OCI-LY3 (cell line): Measurements from ENCODE around the gene PACRG.

Experiments used
- H2AFZ ChIP-seq: fragments of 200-600, 300-600 bp; shearing (Covaris generic); 2 replicates; pipeline ENCODE4 v1.6.0; 2014; ENCODE audit warnings: antibody characterized with exemption, low read depth, low read length
- H3K27ac ChIP-seq: fragments of 200-600, 300-600 bp; sonication (generic); 2 replicates; pipeline ENCODE4 v1.5.1; 2014; ENCODE audit warnings: mild to moderate bottlenecking, low read length, moderate library complexity, mixed read lengths
- H3K27me3 ChIP-seq: fragments of 200-600, 300-600 bp; sonication (generic); 2 replicates; pipeline ENCODE4 v1.6.1; 2014; ENCODE audit warnings: low read depth, low read length, mixed read lengths
- H3K36me3 ChIP-seq: fragments of 200-600, 300-600 bp; sonication (generic); replicated peaks from 2 replicates; pipeline ENCODE3; 2014; ENCODE audit warnings: low read depth, low read length, mixed read lengths
- H3K4me1 ChIP-seq: fragments of 300-600, 200-600 bp; sonication (generic); 2 replicates; pipeline ENCODE4 v1.6.1; 2014; ENCODE audit warnings: low read length, mixed read lengths
- H3K4me2 ChIP-seq: fragments of 200-600, 300-600 bp; sonication (generic); 2 replicates; pipeline ENCODE4 v1.6.1; 2014; ENCODE audit warnings: low read length, mixed read lengths
- H3K4me3 ChIP-seq: fragments of 300-600, 200-600 bp; sonication (generic); 2 replicates; pipeline ENCODE4 v1.5.1; 2014; ENCODE audit warnings: antibody characterized with exemption, mild to moderate bottlenecking, low read length, moderate library complexity
- H3K79me2 ChIP-seq: fragments of 300-600, 200-600 bp; shearing (Covaris generic); 2 replicates; pipeline ENCODE4 v1.6.1; 2014; ENCODE audit warnings: mild to moderate bottlenecking, low read length, mixed read lengths
- H3K9ac ChIP-seq: fragments of 300-600, 200-600 bp; shearing (Covaris generic); 2 replicates; pipeline ENCODE4 v1.6.0; 2014; ENCODE audit warnings: mild to moderate bottlenecking, low read length, moderate library complexity
- H3K9me3 ChIP-seq: fragments of 200-600, 300-600 bp; shearing (Covaris generic); 2 replicates; pipeline ENCODE4 v1.6.1; 2014; ENCODE audit warnings: low read length, mixed read lengths; ENCODE audit not compliant: insufficient read depth
- H4K20me1 ChIP-seq: fragments of 200-600, 300-600 bp; sonication (generic); 2 replicates; pipeline ENCODE4 v1.6.1; 2016; ENCODE audit warnings: low read length, mixed read lengths; ENCODE audit not compliant: insufficient read depth
- EZH2phosphoT487 ChIP-seq: fragments of 200-600 bp; shearing (Covaris generic); IDR thresholded peaks from 2 replicates; pipeline ENCODE4 v1.6.1; 2018; ENCODE audit warnings: antibody characterized with exemption, mixed run types, low read depth
- TF ChIP-seq, protein P1 (sequence below): fragments of 200-600, 300-600 bp; sonication (generic); IDR thresholded peaks from 2 replicates; pipeline ENCODE4 v1.5.1; 2014; ENCODE audit warnings: antibody characterized with exemption, low read length, low read depth

The PACRG gene

GRCh38 chr6:163175301-163175700 lies 447.5 kb downstream of the PACRG start:
- Histone ChIP-seq H4K20me1 (no peaks in the 10 kb centered on the region), H3K27me3 (peaks cover 6% of the 10 kb centered on the region; the same call in 1 of the 2 replicates), H3K4me1 (peaks cover 3% of the 10 kb centered on the region; the same call in 1 of the 2 replicates), H3K79me2 (no peaks in the 10 kb centered on the region), H3K36me3 (no peaks in the 10 kb centered on the region), H3K9ac (no peak overlapping the region), H3K9me3 (no peaks in the 10 kb centered on the region), H3K27ac (no peak overlapping the region), H3K4me3 (no peak overlapping the region), H2AFZ (no peak overlapping the region), H3K4me2 (no peak overlapping the region)
- TF ChIP-seq, protein P1, sequence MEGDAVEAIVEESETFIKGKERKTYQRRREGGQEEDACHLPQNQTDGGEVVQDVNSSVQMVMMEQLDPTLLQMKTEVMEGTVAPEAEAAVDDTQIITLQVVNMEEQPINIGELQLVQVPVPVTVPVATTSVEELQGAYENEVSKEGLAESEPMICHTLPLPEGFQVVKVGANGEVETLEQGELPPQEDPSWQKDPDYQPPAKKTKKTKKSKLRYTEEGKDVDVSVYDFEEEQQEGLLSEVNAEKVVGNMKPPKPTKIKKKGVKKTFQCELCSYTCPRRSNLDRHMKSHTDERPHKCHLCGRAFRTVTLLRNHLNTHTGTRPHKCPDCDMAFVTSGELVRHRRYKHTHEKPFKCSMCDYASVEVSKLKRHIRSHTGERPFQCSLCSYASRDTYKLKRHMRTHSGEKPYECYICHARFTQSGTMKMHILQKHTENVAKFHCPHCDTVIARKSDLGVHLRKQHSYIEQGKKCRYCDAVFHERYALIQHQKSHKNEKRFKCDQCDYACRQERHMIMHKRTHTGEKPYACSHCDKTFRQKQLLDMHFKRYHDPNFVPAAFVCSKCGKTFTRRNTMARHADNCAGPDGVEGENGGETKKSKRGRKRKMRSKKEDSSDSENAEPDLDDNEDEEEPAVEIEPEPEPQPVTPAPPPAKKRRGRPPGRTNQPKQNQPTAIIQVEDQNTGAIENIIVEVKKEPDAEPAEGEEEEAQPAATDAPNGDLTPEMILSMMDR = no peak
- no peak for TF ChIP-seq EZH2phosphoT487

DNA sequence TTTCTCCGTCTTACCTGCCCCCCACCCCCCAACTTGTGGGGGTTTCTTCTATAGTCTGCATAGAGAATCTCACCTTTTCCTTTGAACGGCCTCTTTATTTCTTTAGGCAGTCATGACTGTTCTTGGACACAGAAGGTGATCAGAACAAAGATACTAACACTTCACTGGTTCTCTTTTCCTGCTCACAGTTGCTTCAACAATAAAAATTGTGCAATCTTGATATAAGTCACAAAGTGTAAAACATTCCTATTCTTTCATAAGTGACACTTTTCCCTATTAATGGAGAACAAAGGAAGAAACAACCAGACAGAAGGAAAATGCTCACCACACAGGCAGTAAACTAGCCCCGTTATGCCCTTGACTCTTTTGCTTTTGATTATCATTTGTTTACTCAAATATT lies 448.3 kb downstream of the PACRG start:
- Histone ChIP-seq H3K4me3 (no peak overlapping the region), H3K27ac (no peak overlapping the region), H3K4me2 (no peak overlapping the region), H3K79me2 (no peaks in the 10 kb centered on the region), H2AFZ (no peak overlapping the region), H3K4me1 (peaks cover 3% of the 10 kb centered on the region), H3K27me3 (peaks cover 6% of the 10 kb centered on the region; the same call in 1 of the 2 replicates), H3K9me3 (no peaks in the 10 kb centered on the region), H3K36me3 (no peaks in the 10 kb centered on the region), H4K20me1 (no peaks in the 10 kb centered on the region), H3K9ac (no peak overlapping the region)
- TF ChIP-seq EZH2phosphoT487 = no peak
- TF ChIP-seq, protein P1 = no peak

DNA sequence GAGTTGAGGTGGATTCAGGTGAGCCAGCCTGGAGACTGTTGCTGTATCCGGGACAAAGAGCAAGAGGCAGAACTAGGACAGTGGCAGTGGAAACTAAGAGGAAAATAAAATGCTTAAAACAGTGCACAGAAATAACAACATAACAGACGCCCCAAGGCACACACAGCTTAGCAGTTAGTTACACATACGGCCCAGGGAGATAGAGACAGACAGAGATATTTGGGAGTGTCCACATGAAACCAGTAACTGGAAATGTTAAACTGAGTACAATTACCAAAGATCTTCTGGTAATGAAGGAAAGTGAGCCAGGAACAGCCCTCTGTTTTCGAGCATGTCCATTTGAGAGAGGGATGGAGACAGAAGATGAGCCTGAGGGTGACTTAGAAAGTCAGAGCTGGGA lies 449.2 kb downstream of the PACRG start:
- H3K9ac ChIP-seq = no peak overlapping the region
- no peaks in the 10 kb centered on the region for H3K36me3 ChIP-seq
- H3K27ac ChIP-seq = no peak overlapping the region
- TF ChIP-seq, protein P1 = no peak
- TF ChIP-seq EZH2phosphoT487 = no peak
- H3K4me2 ChIP-seq = no peak overlapping the region
- H3K79me2 ChIP-seq = no peaks in the 10 kb centered on the region
- H3K9me3 ChIP-seq = no peaks in the 10 kb centered on the region
- H2AFZ ChIP-seq = no peak overlapping the region
- H3K4me3 ChIP-seq = no peak overlapping the region
- H3K27me3 ChIP-seq = peaks cover 6% of the 10 kb centered on the region
- no peaks in the 10 kb centered on the region for H4K20me1 ChIP-seq
- H3K4me1 ChIP-seq = peaks cover 8% of the 10 kb centered on the region

DNA sequence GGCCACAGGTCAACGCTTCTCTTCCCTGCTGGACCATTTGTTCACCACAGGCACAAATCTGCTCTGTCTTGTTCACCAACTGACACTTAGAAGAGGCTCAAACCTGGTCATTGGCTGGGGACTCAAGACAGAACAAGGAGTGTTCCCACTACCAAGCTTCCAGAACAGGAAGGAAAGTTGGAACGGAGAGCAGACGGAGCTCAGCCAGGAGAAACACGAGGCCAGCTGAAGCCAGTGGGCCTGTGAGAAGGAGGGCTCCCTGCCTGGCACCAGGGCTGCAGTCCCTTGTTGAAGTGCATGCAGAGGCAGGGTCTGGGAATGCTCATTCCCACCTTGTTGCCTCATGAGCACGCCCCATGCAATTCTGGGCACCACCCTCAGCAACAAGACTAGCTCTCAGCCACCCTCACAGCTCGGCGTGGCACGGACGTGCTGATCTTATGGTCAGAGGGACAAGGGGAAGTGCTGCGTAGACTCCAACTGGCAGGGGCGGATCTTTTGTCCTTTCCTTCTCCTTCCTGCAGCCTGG lies 450.2 kb downstream of the PACRG start:
- H3K9me3 ChIP-seq = no peaks in the 10 kb centered on the region
- H4K20me1 ChIP-seq = no peaks in the 10 kb centered on the region
- H3K9ac ChIP-seq = no peak overlapping the region
- peaks cover 14% of the 10 kb centered on the region for H3K4me1 ChIP-seq
- TF ChIP-seq, protein P1 = no peak
- no peak for TF ChIP-seq EZH2phosphoT487
- no peaks in the 10 kb centered on the region for H3K36me3 ChIP-seq
- no peak overlapping the region for H3K4me3 ChIP-seq
- no peak overlapping the region for H2AFZ ChIP-seq
- H3K27me3 ChIP-seq = peaks cover 16% of the 10 kb centered on the region
- H3K27ac ChIP-seq = no peak overlapping the region
- no peak overlapping the region for H3K4me2 ChIP-seq
- H3K79me2 ChIP-seq = no peaks in the 10 kb centered on the region
